Eye (tissue), 1 donor: Measurements from ENCODE around the gene HMCN1.
A peak's percentile ranks its signal among the peaks of the same experiment; 100 is the strongest.

Experiments
- DNase-seq: peaks from one replicate; pipeline ENCODE4 v3.0.0-alpha.2; 2015

Gene HMCN1

GRCh38 chr1:185808631-185809030 is 74.4 kb downstream of the HMCN1 start:
- DNase-seq: no peak

GRCh38 chr1:185811073-185811709 is 77.0 kb downstream of the HMCN1 start:
- no peak for DNase-seq

- DNase-seq: no peak
Measured at GRCh38 chr1:185812934-185813333, 78.7 kb downstream of the HMCN1 start.

- DNase-seq: peak; percentile 64
Measured at GRCh38 chr1:185813401-185813979, 79.3 kb downstream of the HMCN1 start.

- no peak for DNase-seq
Measured at GRCh38 chr1:185816460-185816859, 82.3 kb downstream of the HMCN1 start.

- DNase-seq: no peak
Measured at GRCh38 chr1:185819798-185820197, 85.6 kb downstream of the HMCN1 start.

GRCh38 chr1:185821612-185822385 is 87.6 kb downstream of the HMCN1 start:
- no peak for DNase-seq

GRCh38 chr1:185823467-185823866 is 89.3 kb downstream of the HMCN1 start:
- no peak for DNase-seq

- no peak for DNase-seq
Measured at GRCh38 chr1:185824106-185824505, 89.9 kb downstream of the HMCN1 start.

GRCh38 chr1:185825556-185825955 is 91.4 kb downstream of the HMCN1 start:
- no peak for DNase-seq

GRCh38 chr1:185834371-185834905 is 100.2 kb downstream of the HMCN1 start:
- no peak for DNase-seq

GRCh38 chr1:185835191-185835590 is 101.0 kb downstream of the HMCN1 start:
- DNase-seq: no peak

GRCh38 chr1:185837711-185838110 is 103.5 kb downstream of the HMCN1 start:
- no peak for DNase-seq

GRCh38 chr1:185838111-185838510 is 103.9 kb downstream of the HMCN1 start:
- DNase-seq: no peak

GRCh38 chr1:185840880-185841279 is 106.7 kb downstream of the HMCN1 start:
- no peak for DNase-seq

GRCh38 chr1:185843297-185843869 is 109.2 kb downstream of the HMCN1 start:
- DNase-seq: no peak

GRCh38 chr1:185843986-185844385 is 109.8 kb downstream of the HMCN1 start:
- no peak for DNase-seq

GRCh38 chr1:185846672-185847444 is 112.7 kb downstream of the HMCN1 start:
- peak; percentile 36 for DNase-seq

GRCh38 chr1:185849014-185849413 is 114.8 kb downstream of the HMCN1 start:
- DNase-seq: no peak

- DNase-seq: no peak
Measured at GRCh38 chr1:185850366-185850765, 116.2 kb downstream of the HMCN1 start.

- DNase-seq: peak; percentile 18
Measured at GRCh38 chr1:185853739-185854138, 119.5 kb downstream of the HMCN1 start.

- no peak for DNase-seq
Measured at GRCh38 chr1:185856482-185856881, 122.3 kb downstream of the HMCN1 start.

- DNase-seq: no peak
Measured at GRCh38 chr1:185857442-185857841, 123.3 kb downstream of the HMCN1 start.
